Measurements from ENCODE around the gene CLDN7. TPM values are rescaled to one million over a fixed set of nuclear protein-coding genes. Genes with fewer than 3 reads are reported as not detected.

The CLDN7 gene
- total and polyA plus RNA-seq, 4 experiments from 2014 or later = 0.39 to 3.1 (median 1.0) TPM

GRCh38 chr17:7289256-7290032 lies 27.2 kb upstream of the CLDN7 start:
- CTCF ChIA-PET (ENCODE audit: partially characterized antibody) = interaction anchor here (0.6 kb wide), 1 partner anchor 8 kb away, joined by 3 read pairs; no protein-coding TSS in a partner anchor
- intact Hi-C loops (cut with micrococcal nuclease) = loop anchor here (10.0 kb wide), 1 partner anchor 155 kb away; no protein-coding TSS in a partner anchor

GRCh38 chr17:7285679-7286078 lies 23.4 kb upstream of the CLDN7 start:
- Mint-ChIP-seq H3K4me1 (peaks cover 3 to 21% (median 14%) of the 10 kb centered on the region in 4 donors), H3K27ac (no peak overlapping the region), H3K36me3 (no peaks in the 10 kb centered on the region), H3K9me3 (no peaks in the 10 kb centered on the region), H3K4me3 (no peak overlapping the region), H3K27me3 (peaks cover 19 to 21% of the 10 kb centered on the region in 2 donors)
- ChIA-PET CTCF (ENCODE audit: partially characterized antibody) (interaction anchor here (0.9 to 3.7 kb wide), 4 partner anchors 11 to 238 kb away, joined by 3 to 15 read pairs (median 4); no protein-coding TSS in a partner anchor), POLR2A (ENCODE audit: partially characterized antibody) (interaction anchor here (1.2 to 1.5 kb wide), 3 partner anchors 11 to 65 kb away, joined by 3 to 4 read pairs (median 3); no protein-coding TSS in a partner anchor)
- H3K36me3 ChIP-seq (ENCODE audit: insufficient read depth, low read length) = no peaks in the 10 kb centered on the region
- H3K4me1 ChIP-seq (ENCODE audit: insufficient read depth, low read length) = peaks cover 20% of the 10 kb centered on the region
- intact Hi-C loops (cut with micrococcal nuclease) = no loop called here
- no peaks in the 10 kb centered on the region for H3K9me3 ChIP-seq (ENCODE audit: control insufficient read depth in 1 of 2, low read length in 2 of 2)
- peaks cover 10% of the 10 kb centered on the region for H3K27me3 ChIP-seq (ENCODE audit: insufficient read depth, low read length)
- no peak for DNase-seq
- no peak overlapping the region for H3K4me3 ChIP-seq (ENCODE audit: low read length in 2 of 2)
- no peak overlapping the region for H3K27ac ChIP-seq (ENCODE audit: low read depth, low read length)

More at GRCh38 chr17:7289256-7290032, 27.2 kb upstream of the CLDN7 start:
- Histone ChIP-seq H3K27ac (ENCODE audit: low read depth, low read length) (no peak overlapping the region), H3K36me3 (ENCODE audit: insufficient read depth, low read length) (no peaks in the 10 kb centered on the region), H3K27me3 (ENCODE audit: insufficient read depth, low read length) (no peaks in the 10 kb centered on the region), H3K9me3 (ENCODE audit: control insufficient read depth in 1 of 2, low read length in 2 of 2) (no peaks in the 10 kb centered on the region), H3K4me3 (ENCODE audit: low read length in 2 of 2) (no peak overlapping the region), H3K4me1 (ENCODE audit: insufficient read depth, low read length) (peaks cover 6% of the 10 kb centered on the region)
- H3K36me3 Mint-ChIP-seq = no peaks in the 10 kb centered on the region
- POLR2A ChIA-PET (ENCODE audit: partially characterized antibody) = no interaction called here
- peaks cover 4 to 15% of the 10 kb centered on the region in 2 donors for H3K27me3 Mint-ChIP-seq
- no peaks in the 10 kb centered on the region for H3K9me3 Mint-ChIP-seq
- peaks cover 0 to 12% (median 3%) of the 10 kb centered on the region in 4 donors for H3K4me1 Mint-ChIP-seq
- no peak overlapping the region for H3K4me3 Mint-ChIP-seq
- H3K27ac Mint-ChIP-seq = no peak overlapping the region
- no peak for DNase-seq

DNA sequence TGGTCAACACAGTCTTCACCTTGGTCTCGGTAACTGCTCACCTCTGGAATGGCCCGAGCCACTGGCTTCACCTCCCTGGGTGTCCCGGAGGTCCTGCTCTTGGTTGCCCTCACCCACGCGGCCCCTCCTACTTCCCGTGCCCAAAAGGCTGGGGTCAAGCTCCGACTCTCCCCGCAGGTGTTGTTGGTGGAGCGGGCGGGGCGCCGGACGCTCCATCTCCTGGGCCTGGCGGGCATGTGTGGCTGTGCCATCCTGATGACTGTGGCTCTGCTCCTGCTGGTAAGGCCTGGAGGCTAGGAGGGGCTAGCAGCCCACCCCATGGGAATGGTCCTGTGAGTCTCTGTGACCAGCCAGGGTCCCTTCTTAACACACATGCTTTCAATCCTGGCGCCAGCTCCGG lies 22.6 kb upstream of the CLDN7 start:
- POLR2A ChIA-PET (ENCODE audit: partially characterized antibody) = interaction anchor here (0.7 to 1.2 kb wide), 2 partner anchors 24 to 45 kb away, joined by 3 read pairs; no protein-coding TSS in a partner anchor
- Histone ChIP-seq H3K4me3 (ENCODE audit: low read length in 2 of 2) (no peak overlapping the region), H3K9me3 (ENCODE audit: control insufficient read depth in 1 of 2, low read length in 2 of 2) (no peaks in the 10 kb centered on the region), H3K36me3 (ENCODE audit: insufficient read depth, low read length) (no peaks in the 10 kb centered on the region), H3K27ac (ENCODE audit: low read depth, low read length) (no peak overlapping the region), H3K27me3 (ENCODE audit: insufficient read depth, low read length) (peaks cover 10% of the 10 kb centered on the region), H3K4me1 (ENCODE audit: insufficient read depth, low read length) (peaks cover 25% of the 10 kb centered on the region)
- Mint-ChIP-seq H3K36me3 (no peaks in the 10 kb centered on the region), H3K4me3 (no peak overlapping the region), H3K27ac (no peak overlapping the region), H3K4me1 (peaks cover 4 to 26% (median 18%) of the 10 kb centered on the region in 4 donors), H3K27me3 (peaks cover 19 to 24% of the 10 kb centered on the region in 2 donors), H3K9me3 (no peaks in the 10 kb centered on the region)
- intact Hi-C loops (cut with micrococcal nuclease) = loop anchor here (5.0 kb wide), 1 partner anchor 238 kb away; no protein-coding TSS in a partner anchor
- CTCF ChIA-PET (ENCODE audit: partially characterized antibody) = interaction anchor here (0.9 to 3.7 kb wide), 3 partner anchors 11 to 237 kb away, joined by 3 to 15 read pairs (median 4); no protein-coding TSS in a partner anchor
- no peak for DNase-seq

GRCh38 chr17:7283471-7284216 lies 21.4 kb upstream of the CLDN7 start:
- Histone ChIP-seq H3K4me3 (ENCODE audit: low read length in 2 of 2) (no peak overlapping the region), H3K4me1 (ENCODE audit: insufficient read depth, low read length) (peaks cover 25% of the 10 kb centered on the region), H3K27ac (ENCODE audit: low read depth, low read length) (no peak overlapping the region), H3K27me3 (ENCODE audit: insufficient read depth, low read length) (peaks cover 10% of the 10 kb centered on the region), H3K36me3 (ENCODE audit: insufficient read depth, low read length) (no peaks in the 10 kb centered on the region), H3K9me3 (ENCODE audit: control insufficient read depth in 1 of 2, low read length in 2 of 2) (no peaks in the 10 kb centered on the region)
- intact Hi-C loops (cut with micrococcal nuclease) = loop anchor here (5.0 kb wide), 1 partner anchor 236 kb away; no protein-coding TSS in a partner anchor
- H3K4me3 Mint-ChIP-seq = no peak overlapping the region
- no peaks in the 10 kb centered on the region for H3K9me3 Mint-ChIP-seq
- H3K4me1 Mint-ChIP-seq = peaks cover 4 to 28% (median 18%) of the 10 kb centered on the region in 4 donors
- no peak overlapping the region for H3K27ac Mint-ChIP-seq
- H3K36me3 Mint-ChIP-seq = no peaks in the 10 kb centered on the region
- no peak for DNase-seq
- peaks cover 19 to 24% of the 10 kb centered on the region in 2 donors for H3K27me3 Mint-ChIP-seq
- ChIA-PET CTCF (ENCODE audit: partially characterized antibody) (interaction anchor here (1.1 to 1.9 kb wide), 4 partner anchors 12 to 54 kb away, joined by 3 to 13 read pairs (median 4); no protein-coding TSS in a partner anchor), POLR2A (ENCODE audit: partially characterized antibody) (interaction anchor here (3.6 kb wide), 1 partner anchor 12 kb away, joined by 15 read pairs; no protein-coding TSS in a partner anchor)

GRCh38 chr17:7282752-7283321 lies 20.6 kb upstream of the CLDN7 start:
- H3K27ac Mint-ChIP-seq = peak overlapping the region in 2 of 7 donors; percentile 19 to 51
- DNase-seq = no peak
- peaks cover 4 to 28% (median 18%) of the 10 kb centered on the region in 4 donors for H3K4me1 Mint-ChIP-seq
- POLR2A ChIA-PET (ENCODE audit: partially characterized antibody) = interaction anchor here (0.8 to 3.6 kb wide), 5 partner anchors 13 to 237 kb away, joined by 3 to 15 read pairs (median 3); no protein-coding TSS in a partner anchor
- peak overlapping the region in 3 of 8 donors; percentile 30 to 36 (median 31) for H3K4me3 Mint-ChIP-seq
- H3K27me3 Mint-ChIP-seq = peaks cover 19 to 24% of the 10 kb centered on the region in 2 donors
- H3K27me3 ChIP-seq (ENCODE audit: insufficient read depth, low read length) = peaks cover 10% of the 10 kb centered on the region
- intact Hi-C loops (cut with micrococcal nuclease) = loop anchor here (5.0 kb wide), 1 partner anchor 236 kb away; no protein-coding TSS in a partner anchor
- no peaks in the 10 kb centered on the region for H3K9me3 ChIP-seq (ENCODE audit: control insufficient read depth in 1 of 2, low read length in 2 of 2)
- no peaks in the 10 kb centered on the region for H3K9me3 Mint-ChIP-seq
- no peaks in the 10 kb centered on the region for H3K36me3 Mint-ChIP-seq
- H3K4me3 ChIP-seq (ENCODE audit: low read length in 2 of 2) = no peak overlapping the region
- CTCF ChIA-PET (ENCODE audit: partially characterized antibody) = interaction anchor here (0.9 to 1.9 kb wide), 7 partner anchors 8 to 146 kb away, joined by 3 to 13 read pairs (median 3); partner anchors contain the start of gene ACAP1
- H3K27ac ChIP-seq (ENCODE audit: low read depth, low read length) = no peak overlapping the region
- H3K4me1 ChIP-seq (ENCODE audit: insufficient read depth, low read length) = peaks cover 25% of the 10 kb centered on the region
- no peaks in the 10 kb centered on the region for H3K36me3 ChIP-seq (ENCODE audit: insufficient read depth, low read length)

DNA sequence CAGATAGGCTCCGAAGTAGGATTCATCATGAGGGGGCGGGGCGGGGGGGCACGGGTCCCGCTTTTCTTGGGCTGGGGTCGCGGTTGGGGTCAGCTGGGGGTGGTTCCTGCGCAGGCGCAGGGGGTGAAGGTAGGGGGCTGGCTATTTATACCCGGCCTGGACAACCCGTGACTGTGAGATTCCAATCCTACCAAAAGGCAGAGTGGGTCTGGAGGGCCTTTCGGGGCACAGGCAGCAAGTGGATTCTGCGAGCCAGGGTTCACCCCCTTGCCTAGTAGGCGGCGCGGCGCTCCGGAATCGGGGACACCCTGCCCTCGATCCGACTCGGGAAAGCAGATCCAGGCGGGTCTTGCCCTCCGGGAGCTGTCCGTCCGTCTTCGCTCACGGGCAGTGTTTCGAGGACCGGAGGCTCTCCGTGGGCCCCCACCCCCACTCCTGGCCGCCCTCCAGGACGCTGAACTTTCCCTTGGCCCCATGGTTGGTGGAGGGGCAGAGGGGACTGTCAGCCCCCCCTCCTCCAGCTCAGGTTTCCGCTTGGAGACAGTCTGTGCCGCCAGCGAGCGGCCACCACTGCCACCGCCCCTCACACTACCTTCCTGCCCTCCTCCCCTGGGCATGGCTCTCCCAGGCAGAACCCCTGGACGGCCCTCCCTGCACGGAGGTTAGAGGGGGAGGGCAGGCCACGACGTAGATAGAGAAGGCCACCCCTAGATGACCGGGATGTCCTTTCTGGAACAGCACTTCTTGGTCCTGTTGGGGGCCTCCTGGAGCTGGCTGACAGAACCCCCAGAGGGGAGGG lies 19.9 kb upstream of the CLDN7 start:
- H3K27ac ChIP-seq (ENCODE audit: low read depth, low read length) = no peak overlapping the region
- no peaks in the 10 kb centered on the region for H3K9me3 ChIP-seq (ENCODE audit: control insufficient read depth in 1 of 2, low read length in 2 of 2)
- H3K27me3 Mint-ChIP-seq = peaks cover 19 to 24% of the 10 kb centered on the region in 2 donors
- no peaks in the 10 kb centered on the region for H3K36me3 ChIP-seq (ENCODE audit: insufficient read depth, low read length)
- H3K27me3 ChIP-seq (ENCODE audit: insufficient read depth, low read length) = peaks cover 10% of the 10 kb centered on the region
- no peaks in the 10 kb centered on the region for H3K36me3 Mint-ChIP-seq
- CTCF ChIA-PET (ENCODE audit: partially characterized antibody) = interaction anchor here (0.9 to 1.9 kb wide), 8 partner anchors 9 to 236 kb away, joined by 3 to 13 read pairs (median 4); partner anchors contain the start of gene ACAP1
- POLR2A ChIA-PET (ENCODE audit: partially characterized antibody) = interaction anchor here (0.7 to 3.6 kb wide), 10 partner anchors 14 to 404 kb away, joined by 3 to 15 read pairs (median 3); partner anchors contain the start of gene TMEM102
- peak overlapping the region in 1 of 7 donors; percentile 84 for H3K27ac Mint-ChIP-seq
- peaks cover 25% of the 10 kb centered on the region for H3K4me1 ChIP-seq (ENCODE audit: insufficient read depth, low read length)
- no peaks in the 10 kb centered on the region for H3K9me3 Mint-ChIP-seq
- intact Hi-C loops (cut with micrococcal nuclease) = loop anchor here (2.0 to 5.0 kb wide), 2 partner anchors 61 to 235 kb away; no protein-coding TSS in a partner anchor
- H3K4me1 Mint-ChIP-seq = peaks cover 4 to 28% (median 18%) of the 10 kb centered on the region in 4 donors
- H3K4me3 ChIP-seq (ENCODE audit: low read length in 2 of 2) = peak overlapping the region in 1 of 2 donors; percentile 58
- peak overlapping the region; percentile 30 to 84 (median 78) for H3K4me3 Mint-ChIP-seq
- DNase-seq = no peak
